Endothelial cell of umbilical vein (primary cell): ENCODE measurements around the gene SHC4. TPM values are rescaled to one million over a fixed set of nuclear protein-coding genes. Genes with fewer than 3 reads are reported as not detected.
"Not testable (repeated sequence)": the region's sequence is repeated elsewhere in the genome, so short reads cannot be mapped to it uniquely, and the experiment has no call there.

Source experiments
- BruUV-seq: library from RNA; stranded (reverse); fragments of 400-500 nt; replicated peaks from 2 replicates; lab custom pipeline; 2021; lab: Mats Ljungman, UMichigan
- CTCF ChIA-PET: fragments of 300-600, 350-600 bp; sonication (Branson Sonifier 250); formaldehyde crosslinking; loops from one replicate; lab custom pipeline; 2021; ENCODE audit warnings: antibody characterized with exemption, inconsistent platforms; lab: Charles Lee
- POLR2A ChIA-PET: fragments of 300-600, 350-600 bp; sonication (Branson Sonifier 250); formaldehyde crosslinking; loops from one replicate; lab custom pipeline; 2021; ENCODE audit warnings: antibody characterized with exemption, inconsistent platforms; lab: Charles Lee
- DNase-seq: peaks from one replicate; pipeline ENCODE4 v3.0.0-alpha.2; 2011; ENCODE audit warnings: low read depth, low spot score
- FAIRE-seq: peaks from 2 replicates; lab custom pipeline; 2011; peaks lifted over from hg19 to GRCh38; lab: Jason Lieb, UNC
- H2AFZ ChIP-seq: 2 replicates; pipeline ENCODE4 v1.6.0; 2012; ENCODE audit warnings: low read depth, low read length, control low read depth, inconsistent platforms
- H3K27ac ChIP-seq: 2 replicates; pipeline ENCODE4 v1.5.1; 2011; ENCODE audit warnings: low read depth, mild to moderate bottlenecking, control low read depth, low read length, moderate library complexity; ENCODE audit not compliant: insufficient read depth
- H3K27me3 ChIP-seq, 2 experiments: 2 replicates each; pipeline versions ENCODE4 v1.6.0 to v1.6.1; 2011; ENCODE audit warnings: low read length in 2 of 2, mixed read lengths in 1 of 2; ENCODE audit not compliant: control insufficient read depth in 2 of 2, insufficient read depth in 2 of 2
- H3K36me3 ChIP-seq, 2 experiments: 2 replicates in 1 of 2; 3 replicates in 1 of 2; pipeline ENCODE4 v1.5.1; 2011; ENCODE audit warnings: low read length in 2 of 2, mild to moderate bottlenecking in 1 of 2, moderate library complexity in 1 of 2; ENCODE audit not compliant: control insufficient read depth in 2 of 2, insufficient read depth in 2 of 2; ENCODE audit errors: extremely low read depth in 1 of 2
- H3K4me1 ChIP-seq: 3 replicates; pipeline ENCODE4 v1.5.1; 2011; ENCODE audit warnings: mild to moderate bottlenecking, low read length; ENCODE audit not compliant: control insufficient read depth, insufficient read depth; ENCODE audit errors: extremely low read depth
- H3K4me2 ChIP-seq: 2 replicates; pipeline ENCODE4 v1.6.1; 2011; ENCODE audit warnings: low read length, control low read depth, mixed read lengths; ENCODE audit not compliant: insufficient read depth
- H3K4me3 ChIP-seq, 3 experiments: fragments of 200-600 bp in 1 of 3; sonication (generic), shearing (Covaris generic) in 1 of 3; replicated peaks in 1 of 3; 2 replicates each; pipeline ENCODE4 v1.5.1; 2011 to 2016; ENCODE audit warnings: control low read depth in 3 of 3, low read length in 3 of 3, mild to moderate bottlenecking in 2 of 3, inconsistent platforms in 1 of 3, low read depth in 1 of 3, moderate library complexity in 1 of 3; ENCODE audit not compliant: insufficient read depth in 1 of 3
- H3K79me2 ChIP-seq: 2 replicates; pipeline ENCODE4 v1.6.0; 2012; ENCODE audit warnings: low read length, inconsistent platforms; ENCODE audit not compliant: control insufficient read depth, insufficient read depth
- H3K9ac ChIP-seq: replicated peaks from 2 replicates; pipeline ENCODE3; 2011; ENCODE audit warnings: low read length, control low read depth; ENCODE audit not compliant: insufficient read depth; ENCODE audit errors: extremely low read depth
- H3K9me1 ChIP-seq: replicated peaks from 3 replicates; pipeline ENCODE4 v1.6.0; 2011; ENCODE audit warnings: mild to moderate bottlenecking, low read length; ENCODE audit not compliant: control insufficient read depth, insufficient read depth; ENCODE audit errors: extremely low read depth
- H3K9me3 ChIP-seq: replicated peaks from 2 replicates; pipeline ENCODE4 v1.5.1; 2012; ENCODE audit warnings: low read length, inconsistent platforms; ENCODE audit not compliant: control insufficient read depth, insufficient read depth
- H4K20me1 ChIP-seq: replicated peaks from 2 replicates; pipeline ENCODE3; 2011; ENCODE audit warnings: mild to moderate bottlenecking, low read length; ENCODE audit not compliant: control insufficient read depth, insufficient read depth; ENCODE audit errors: extremely low read depth
- CTCF ChIP-seq, 2 donors: IDR thresholded peaks; 1 replicate in 1 of 2; 2 replicates in 1 of 2; pipeline ENCODE4 v1.5.1; 2011; ENCODE audit warnings: low read length in 2 of 2, mild to moderate bottlenecking in 2 of 2, moderate library complexity in 2 of 2, control low read depth in 1 of 2, inconsistent platforms in 1 of 2, low read depth in 1 of 2; ENCODE audit not compliant: insufficient read depth in 1 of 2; ENCODE audit errors: extremely low read depth in 1 of 2
- EZH2 ChIP-seq: IDR thresholded peaks from 2 replicates; pipeline ENCODE4 v1.6.1; 2012; ENCODE audit warnings: borderline replicate concordance, low read depth, mild to moderate bottlenecking, moderate library complexity, low read length, inconsistent platforms; ENCODE audit not compliant: severe bottlenecking
- FOS ChIP-seq: IDR thresholded peaks from 2 replicates; pipeline ENCODE4 v1.6.1; 2011; ENCODE audit warnings: mild to moderate bottlenecking, low read length, moderate library complexity, borderline replicate concordance; ENCODE audit not compliant: insufficient read depth
- GATA2 ChIP-seq: IDR thresholded peaks from 2 replicates; pipeline ENCODE4 v1.7.0; 2011; ENCODE audit warnings: low read depth, mild to moderate bottlenecking, moderate library complexity, mixed read lengths, low read length; ENCODE audit not compliant: insufficient read length, insufficient read depth
- JUN ChIP-seq: IDR thresholded peaks from 2 replicates; pipeline ENCODE4 v1.6.1; 2011; ENCODE audit warnings: borderline replicate concordance, low read depth; ENCODE audit not compliant: insufficient read length, insufficient read depth
- MAX ChIP-seq: IDR thresholded peaks from 2 replicates; pipeline ENCODE4 v1.6.1; 2011; ENCODE audit not compliant: insufficient read depth, insufficient read length
- MYC ChIP-seq: IDR thresholded peaks from one replicate; pipeline ENCODE4 v1.6.1; 2011; ENCODE audit warnings: mild to moderate bottlenecking, low read depth, low read length
- POLR2A ChIP-seq: IDR thresholded peaks from 2 replicates; pipeline ENCODE4 v1.6.1; 2012; ENCODE audit warnings: low read depth, mild to moderate bottlenecking, control low read depth, low read length
- POLR2AphosphoS5 ChIP-seq: IDR thresholded peaks from 2 replicates; pipeline ENCODE4 v1.6.1; 2012; ENCODE audit warnings: low read depth, mild to moderate bottlenecking, control low read depth, low read length, moderate library complexity; ENCODE audit not compliant: insufficient read depth
- dilution Hi-C: fragments of 300-500 bp; cut with MboI; formaldehyde crosslinking; loops from one replicate; pipeline ENCODE4 v1.15.0; 2019; ENCODE audit warnings: low sequenced_read_pairs; ENCODE audit not compliant: extremely low pct_ligation_motif_present
- intact Hi-C: fragments of 100-400 bp; cut with micrococcal nuclease; formaldehyde crosslinking; loops from one replicate; pipeline ENCODE4 v1.10.0; 2022
- polyA plus RNA-seq, 4 experiments: library from polyadenylated mRNA; depleted of rRNA in 3 of 4; stranded (reverse) in 3 of 4; unstranded in 1 of 4; fragments of >200 nt; gene quantifications; 2 replicates each; pipeline versions ENCODE4 v1.2.1 to v1.2.3, GENCODE V29; 2011 to 2012; ENCODE audit warnings: missing spikeins in 1 of 4
- total RNA-seq: library from RNA; stranded (reverse); gene quantifications from 2 replicates; pipeline ENCODE4 v1.2.3, GENCODE V29; 2021

The SHC4 gene
- total and polyA plus RNA-seq, 2 donors (not counting 3 experiments of a cell fraction or from before 2014, with no cell fraction given) = 0.20 TPM; not detected in 1

GRCh38 chr15:48972750-48973503, 9.2 kb upstream of the SHC4 start:
- POLR2A ChIA-PET = interaction anchor here (0.9 kb wide), 1 partner anchor 9 kb away, joined by 3 read pairs; no protein-coding TSS in a partner anchor
- no peak overlapping the region for H3K4me3 ChIP-seq
- no peak overlapping the region for H2AFZ ChIP-seq
- no peaks in the 10 kb centered on the region for H3K79me2 ChIP-seq
- H3K36me3 ChIP-seq = no peaks in the 10 kb centered on the region
- dilution Hi-C loops (no loop called here), intact Hi-C loops (no loop called here)
- H3K27me3 ChIP-seq = peaks cover 7 to 16% of the 10 kb centered on the region in 2 experiments
- DNase-seq (no peak), FAIRE-seq (no peak)
- no peaks in the 10 kb centered on the region for H3K9me3 ChIP-seq
- peaks cover 8% of the 10 kb centered on the region for H3K4me1 ChIP-seq
- no peak overlapping the region for H3K9ac ChIP-seq
- BruUV-seq = no TSS peak
- no peaks in the 10 kb centered on the region for H4K20me1 ChIP-seq
- CTCF ChIA-PET = interaction anchor here (1.1 to 5.2 kb wide), 7 partner anchors 8 to 1172 kb away, joined by 3 to 86 read pairs (median 4); partner anchors contain the start of genes EID1, FGF7 and SHC4
- H3K9me1 ChIP-seq = no peaks in the 10 kb centered on the region
- TF ChIP-seq JUN (no peak), MAX (no peak), FOS (no peak), MYC (no peak), POLR2A (no peak), CTCF (IDR thresholded peaks at IDR 0.05; ENCODE audit: extremely low read depth in 1 of 2, insufficient read depth in 1 of 2, low read depth in 1 of 2, low read length in 2 of 2) (no peak), EZH2 (no peak), GATA2 (no peak), POLR2AphosphoS5 (no peak)
- no peak overlapping the region for H3K4me2 ChIP-seq
- no peak overlapping the region for H3K27ac ChIP-seq

- H3K27ac ChIP-seq, dilution Hi-C loops, POLR2A ChIA-PET, H2AFZ ChIP-seq, H4K20me1 ChIP-seq, CTCF ChIA-PET, H3K4me2 ChIP-seq, H3K36me3 ChIP-seq, H3K9me3 ChIP-seq, H3K4me3 ChIP-seq, H3K9me1 ChIP-seq, H3K4me1 ChIP-seq, H3K79me2 ChIP-seq, BruUV-seq, DNase-seq, H3K9ac ChIP-seq, intact Hi-C loops, FAIRE-seq: not testable (repeated sequence)
- peaks cover 7 to 17% of the 10 kb centered on the region in 2 experiments for H3K27me3 ChIP-seq
Measured at GRCh38 chr15:48970926-48971325, 7.2 kb upstream of the SHC4 start.
